Uterus (tissue), 4 donors: ENCODE measurements around the gene ITPR3. TPM values are rescaled to one million over a fixed set of nuclear protein-coding genes. Genes with fewer than 3 reads are reported as not detected.

ENCODE experiments used
- DNase-seq, 2 donors: peaks; one replicate each; pipeline ENCODE4 v3.0.0-alpha.2; 2019 to 2020
- H3K27ac ChIP-seq, 2 donors: fragments of 200-600 bp; sonication (generic); 1 replicate in 1 of 2; 2 replicates in 1 of 2; pipeline ENCODE4 v1.5.1; 2016 to 2018
- H3K27me3 ChIP-seq, 2 donors: fragments of 200-600 bp; sonication (generic); one replicate each; pipeline ENCODE4 v1.5.1; 2018 to 2019; ENCODE audit warnings: control low read depth in 1 of 2
- H3K36me3 ChIP-seq, 2 donors: fragments of 200-600 bp; sonication (generic); one replicate each; pipeline ENCODE4 v1.5.1; 2019; ENCODE audit warnings: control low read depth in 1 of 2
- H3K4me1 ChIP-seq, 2 donors: fragments of 200-600 bp; sonication (generic); one replicate each; pipeline ENCODE4 v1.5.1; 2018 to 2019; ENCODE audit warnings: control low read depth in 1 of 2
- H3K4me3 ChIP-seq, 2 donors: fragments of 200-600 bp; sonication (generic); 1 replicate in 1 of 2; 2 replicates in 1 of 2; pipeline ENCODE4 v1.5.1; 2018 to 2019; ENCODE audit warnings: mild to moderate bottlenecking in 1 of 2
- H3K9me3 ChIP-seq, 2 donors: fragments of 200-600 bp; sonication (generic); one replicate each; pipeline ENCODE4 v1.5.1; 2019; ENCODE audit warnings: control low read depth in 1 of 2
- POLR2A ChIP-seq, 2 donors: fragments of 450-650 bp; IDR thresholded peaks; one replicate each; pipeline ENCODE4 v1.6.1; 2016; ENCODE audit warnings: antibody characterized with exemption in 2 of 2, mild to moderate bottlenecking in 1 of 2, moderate library complexity in 1 of 2
- intact Hi-C: fragments of 100-400 bp; cut with DNase I; formaldehyde crosslinking; loops from one replicate; pipeline ENCODE4 v1.15.1; 2023; ENCODE audit warnings: low total_unique reads
- total RNA-seq, 4 donors: library from RNA; depleted of rRNA in 3 of 4; stranded (reverse); fragments of >200 nt in 3 of 4; gene quantifications; one replicate each; pipeline versions ENCODE4 v1.1.0 to v1.2.4, GENCODE V29; 2014 to 2023
- TF ChIP-seq, protein P1 (sequence below), 4 experiments: fragments of 200-600 bp in 2 of 4; fragments of 450-650 bp in 2 of 4; sonication (generic) in 2 of 4; IDR thresholded peaks; one replicate each; pipeline ENCODE4 v1.5.1; 2016 to 2019; ENCODE audit warnings: antibody characterized with exemption in 4 of 4, mild to moderate bottlenecking in 2 of 4, moderate library complexity in 1 of 4
- donor health status: DM: yes; HTN: yes; CAD: no.

The ITPR3 gene
- total RNA-seq, 4 donors from 2014 or later, result 11.2 to 27.6 (median 16.1) TPM

DNA sequence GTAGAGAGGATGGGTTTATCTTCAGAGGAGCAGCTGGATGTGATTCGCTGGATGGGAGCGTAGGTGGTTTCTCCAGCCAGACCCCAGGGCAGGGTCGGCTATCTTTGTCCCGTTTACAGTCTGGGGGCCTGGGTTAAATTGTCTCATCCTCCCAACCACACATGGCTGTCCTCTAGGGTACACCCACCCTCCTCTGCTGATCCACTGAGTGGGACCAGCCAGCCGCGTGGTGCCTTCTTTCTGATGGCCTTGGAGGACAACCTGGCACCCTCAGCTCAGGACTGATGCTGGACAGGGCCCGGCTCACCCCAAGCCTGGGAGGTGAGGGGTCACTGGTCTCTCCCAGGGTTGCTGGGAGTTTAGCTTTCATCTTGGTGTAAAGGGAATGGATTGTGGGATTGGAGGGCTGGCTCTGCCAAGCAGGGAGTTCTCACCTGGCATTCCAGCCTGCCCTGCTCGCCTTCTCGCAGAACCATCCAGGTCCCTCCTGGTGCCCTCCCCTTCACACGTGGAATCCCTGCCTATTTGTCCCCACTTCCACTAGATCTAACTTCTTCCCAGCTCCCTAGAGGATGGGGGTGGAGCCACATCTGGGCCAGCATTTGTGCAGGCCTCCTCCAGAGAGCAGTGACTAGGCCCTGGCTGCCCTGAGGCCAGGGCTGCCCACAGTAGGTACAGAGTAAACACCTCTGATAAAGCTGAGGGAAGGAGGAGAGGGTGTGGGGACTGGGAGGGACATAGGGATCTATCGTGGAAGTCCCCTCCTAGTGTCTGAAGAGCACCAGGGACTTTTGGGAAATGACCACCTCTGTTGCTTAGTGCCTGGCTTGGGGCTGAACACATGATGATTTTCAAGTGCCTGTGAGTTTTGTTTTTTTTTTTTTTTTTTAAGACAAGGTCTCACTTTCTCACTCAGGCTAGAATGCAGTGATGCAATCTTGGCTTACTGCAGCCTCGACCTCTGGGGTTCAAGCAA is 1.6 kb downstream of the ITPR3 start:
- no peak for DNase-seq
- Histone ChIP-seq H3K4me1 (no peaks in the 10 kb centered on the region), H3K9me3 (no peaks in the 10 kb centered on the region), H3K36me3 (no peaks in the 10 kb centered on the region), H3K27me3 (no peaks in the 10 kb centered on the region), H3K27ac (peak overlapping the region in 1 of 2 donors; percentile 69), H3K4me3 (peak overlapping the region in 1 of 2 donors; percentile 55)
- intact Hi-C loops, result no loop called here
- TF ChIP-seq POLR2A (IDR thresholded peaks at IDR 0.05), result no peak

DNA sequence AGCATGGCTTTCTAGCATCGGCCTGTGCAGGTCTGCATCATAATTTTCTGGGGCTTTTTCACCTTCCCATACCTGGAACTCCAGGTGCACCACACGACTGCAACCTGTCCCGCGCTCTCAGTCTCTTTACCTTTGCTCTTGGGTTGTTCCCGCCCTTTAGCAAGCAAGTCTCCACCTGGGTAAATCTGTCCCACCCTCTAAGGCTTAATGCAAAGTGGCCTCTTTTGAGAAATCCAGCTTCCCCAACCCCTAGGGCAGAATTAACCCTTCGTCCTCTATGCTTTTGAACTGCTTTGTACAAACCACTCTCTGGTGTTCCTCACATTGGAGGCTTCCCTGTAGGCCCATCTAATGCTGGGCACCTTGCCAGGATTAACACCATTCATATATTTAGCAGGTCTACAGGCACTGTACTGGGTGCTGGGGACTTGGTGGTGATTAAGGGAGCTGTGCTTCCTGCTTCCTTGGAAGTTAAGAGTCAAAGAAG is 2.8 kb downstream of the ITPR3 start:
- no peak overlapping the region for H3K4me3 ChIP-seq
- intact Hi-C loops, result no loop called here
- DNase-seq, result no peak
- no peak for TF ChIP-seq POLR2A (IDR thresholded peaks at IDR 0.05)
- TF ChIP-seq, protein P1, sequence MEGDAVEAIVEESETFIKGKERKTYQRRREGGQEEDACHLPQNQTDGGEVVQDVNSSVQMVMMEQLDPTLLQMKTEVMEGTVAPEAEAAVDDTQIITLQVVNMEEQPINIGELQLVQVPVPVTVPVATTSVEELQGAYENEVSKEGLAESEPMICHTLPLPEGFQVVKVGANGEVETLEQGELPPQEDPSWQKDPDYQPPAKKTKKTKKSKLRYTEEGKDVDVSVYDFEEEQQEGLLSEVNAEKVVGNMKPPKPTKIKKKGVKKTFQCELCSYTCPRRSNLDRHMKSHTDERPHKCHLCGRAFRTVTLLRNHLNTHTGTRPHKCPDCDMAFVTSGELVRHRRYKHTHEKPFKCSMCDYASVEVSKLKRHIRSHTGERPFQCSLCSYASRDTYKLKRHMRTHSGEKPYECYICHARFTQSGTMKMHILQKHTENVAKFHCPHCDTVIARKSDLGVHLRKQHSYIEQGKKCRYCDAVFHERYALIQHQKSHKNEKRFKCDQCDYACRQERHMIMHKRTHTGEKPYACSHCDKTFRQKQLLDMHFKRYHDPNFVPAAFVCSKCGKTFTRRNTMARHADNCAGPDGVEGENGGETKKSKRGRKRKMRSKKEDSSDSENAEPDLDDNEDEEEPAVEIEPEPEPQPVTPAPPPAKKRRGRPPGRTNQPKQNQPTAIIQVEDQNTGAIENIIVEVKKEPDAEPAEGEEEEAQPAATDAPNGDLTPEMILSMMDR (IDR thresholded peaks at IDR 0.05), result no peak
- H3K27me3 ChIP-seq, result no peaks in the 10 kb centered on the region
- H3K9me3 ChIP-seq, result no peaks in the 10 kb centered on the region
- H3K36me3 ChIP-seq, result no peaks in the 10 kb centered on the region
- H3K27ac ChIP-seq, result no peak overlapping the region
- H3K4me1 ChIP-seq, result no peaks in the 10 kb centered on the region

DNA sequence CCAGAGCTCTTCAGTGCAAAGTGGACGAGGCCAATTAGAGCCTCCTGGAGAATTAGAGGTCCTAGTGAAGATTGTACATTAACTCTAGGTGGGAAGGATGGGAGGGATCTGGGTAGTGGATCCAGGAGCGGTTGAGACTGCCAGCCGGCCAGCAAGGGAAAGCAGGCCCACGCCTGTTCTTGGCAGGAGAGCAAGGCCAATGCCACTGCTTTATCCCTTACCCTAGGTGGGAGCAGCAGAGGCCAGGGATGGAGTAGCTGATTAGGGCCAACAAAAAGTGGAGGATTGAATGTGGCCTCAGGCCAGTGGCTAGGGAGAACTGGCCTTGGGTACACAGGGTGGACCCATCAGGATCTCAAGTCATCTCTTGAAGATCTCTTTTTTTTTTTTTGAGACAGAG is 3.7 kb downstream of the ITPR3 start:
- Histone ChIP-seq H3K27me3 (no peaks in the 10 kb centered on the region), H3K36me3 (no peaks in the 10 kb centered on the region), H3K4me3 (no peak overlapping the region), H3K27ac (no peak overlapping the region), H3K4me1 (no peaks in the 10 kb centered on the region), H3K9me3 (no peaks in the 10 kb centered on the region)
- intact Hi-C loops, result no loop called here
- DNase-seq, result no peak
- TF ChIP-seq POLR2A (IDR thresholded peaks at IDR 0.05), result no peak
- TF ChIP-seq, protein P1 (IDR thresholded peaks at IDR 0.05), result no peak

- no peaks in the 10 kb centered on the region for H3K27me3 ChIP-seq
- no peaks in the 10 kb centered on the region for H3K36me3 ChIP-seq
- peaks cover under 1% of the 10 kb centered on the region in 2 donors for H3K4me1 ChIP-seq
- no peak for DNase-seq
- no peak overlapping the region for H3K27ac ChIP-seq
- intact Hi-C loops, result no loop called here
- H3K9me3 ChIP-seq, result no peaks in the 10 kb centered on the region
- TF ChIP-seq POLR2A (IDR thresholded peaks at IDR 0.05), result no peak
- TF ChIP-seq, protein P1 (IDR thresholded peaks at IDR 0.05), result no peak
- H3K4me3 ChIP-seq, result no peak overlapping the region
Observed at GRCh38 chr6:33627876-33628275, 6.8 kb downstream of the ITPR3 start.

DNA sequence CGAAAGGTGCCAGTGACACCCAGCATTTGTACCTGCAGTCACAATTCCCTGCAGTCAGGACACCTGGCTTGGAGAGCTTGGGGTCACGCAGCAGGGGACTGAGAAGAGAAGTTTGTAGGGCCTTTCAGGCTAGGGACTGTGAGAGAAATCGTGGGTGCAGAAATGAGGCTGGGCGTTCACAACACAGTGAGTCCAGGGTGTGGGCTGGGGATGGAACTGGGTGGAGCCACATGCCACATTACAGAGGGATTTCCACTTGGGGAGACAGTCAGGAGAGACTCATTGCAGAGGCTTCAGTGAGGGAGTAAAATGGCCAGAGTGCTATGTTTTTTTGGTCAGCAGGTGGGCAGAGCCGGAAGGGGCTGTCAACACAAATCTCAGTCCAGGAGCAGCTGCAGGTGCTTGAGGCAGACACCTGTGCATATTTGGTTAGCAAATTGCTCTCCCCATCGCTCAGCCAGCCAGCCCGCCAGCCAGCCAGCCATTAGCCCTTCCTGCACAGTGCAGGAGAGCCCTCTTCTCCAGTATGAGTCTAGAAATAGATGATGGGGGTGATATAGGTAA is 7.4 kb downstream of the ITPR3 start:
- H3K36me3 ChIP-seq, result no peaks in the 10 kb centered on the region

More for the DNA sequence above, 7.4 kb downstream of the ITPR3 start:
- no peak for TF ChIP-seq POLR2A (IDR thresholded peaks at IDR 0.05)
- TF ChIP-seq, protein P1 (IDR thresholded peaks at IDR 0.05), result no peak
- Histone ChIP-seq H3K4me1 (peaks cover 5 to 7% of the 10 kb centered on the region in 2 donors), H3K4me3 (no peak overlapping the region), H3K27ac (no peak overlapping the region), H3K9me3 (no peaks in the 10 kb centered on the region), H3K27me3 (no peaks in the 10 kb centered on the region)
- DNase-seq, result no peak
- intact Hi-C loops, result no loop called here
